A204.1 (cell line): ENCODE data around the gene EDN3.

Source experiments
- FAIRE-seq: peaks from 2 replicates; lab custom pipeline; 2012; peaks lifted over from hg19 to GRCh38; lab: Jason Lieb, UNC

Gene EDN3, protein sequence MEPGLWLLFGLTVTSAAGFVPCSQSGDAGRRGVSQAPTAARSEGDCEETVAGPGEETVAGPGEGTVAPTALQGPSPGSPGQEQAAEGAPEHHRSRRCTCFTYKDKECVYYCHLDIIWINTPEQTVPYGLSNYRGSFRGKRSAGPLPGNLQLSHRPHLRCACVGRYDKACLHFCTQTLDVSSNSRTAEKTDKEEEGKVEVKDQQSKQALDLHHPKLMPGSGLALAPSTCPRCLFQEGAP

GRCh38 chr20:59300333-59301081 is at the start of gene EDN3:
Gene EDN3, plus strand, starts transcription at chr20:59300611. Its CDS starts 202 bp downstream, at chr20:59300813.
- no peak for FAIRE-seq

DNA sequence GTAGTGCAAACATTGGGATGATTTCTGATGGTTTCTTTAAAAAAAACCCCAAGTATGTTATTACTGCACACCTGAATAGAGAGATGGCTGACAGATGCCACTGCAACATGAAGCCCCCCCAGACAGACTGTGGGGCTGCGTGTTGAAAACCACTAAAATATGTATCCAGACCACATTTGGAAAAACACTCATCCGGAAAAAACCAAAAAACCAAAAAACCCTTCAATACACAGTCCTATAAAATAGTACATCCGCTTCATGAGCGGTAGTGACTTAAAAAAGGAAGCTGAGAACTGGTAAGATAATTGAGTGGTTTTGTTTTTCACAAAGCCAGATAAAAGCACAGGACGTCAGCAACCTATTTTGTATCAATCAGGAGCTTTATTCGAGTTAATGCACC is 47.1 kb upstream of the EDN3 start:
- FAIRE-seq = no peak

DNA sequence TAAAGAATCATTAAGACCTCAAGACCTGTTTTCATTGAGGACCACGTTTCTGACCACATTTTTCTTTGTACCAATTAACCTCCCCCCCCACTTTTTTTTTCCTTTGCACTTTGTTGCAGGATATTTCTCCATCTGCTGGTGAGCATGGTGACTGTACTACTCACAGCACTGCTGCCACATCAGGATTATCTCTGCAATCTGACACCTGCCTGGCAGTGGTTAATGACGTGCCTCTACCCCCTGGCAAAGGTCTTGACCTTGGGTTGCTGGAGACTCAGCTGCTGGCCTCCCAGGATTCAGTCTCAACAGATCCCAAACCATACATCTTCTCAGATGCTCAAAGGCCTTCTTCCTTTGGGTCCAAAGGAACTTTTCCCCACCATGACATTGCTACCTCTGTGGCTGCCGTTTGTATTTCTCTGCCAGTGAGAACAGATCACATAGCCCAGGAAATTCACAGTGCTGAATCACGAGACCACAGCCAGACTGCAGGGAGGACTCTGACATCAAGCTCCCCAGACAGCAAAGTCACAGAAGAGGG is 46.6 kb upstream of the EDN3 start:
- FAIRE-seq = no peak

GRCh38 chr20:59255256-59255655 is 45.2 kb upstream of the EDN3 start:
- FAIRE-seq = no peak

DNA sequence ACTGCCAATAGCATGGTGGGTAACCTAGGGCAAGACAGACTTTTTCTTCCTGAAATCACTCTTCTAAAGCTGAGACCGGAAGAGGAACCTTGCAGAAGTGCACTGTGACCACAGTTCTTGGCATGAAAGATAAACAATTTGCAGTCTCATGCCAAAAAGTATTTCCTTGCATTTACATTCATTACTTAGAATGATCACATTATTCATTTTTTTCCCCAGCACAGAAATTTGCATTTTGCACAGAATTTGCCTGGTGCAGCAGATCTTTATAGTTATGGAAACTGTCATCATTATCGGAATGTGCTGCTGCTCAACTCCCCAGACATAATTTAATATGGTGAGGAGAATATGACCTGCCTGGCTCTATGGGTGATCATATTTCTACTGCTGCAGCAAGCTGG is 42.2 kb upstream of the EDN3 start:
- no peak for FAIRE-seq

GRCh38 chr20:59259946-59260345 is 40.5 kb upstream of the EDN3 start:
- no peak for FAIRE-seq

- no peak for FAIRE-seq
Observed at GRCh38 chr20:59265298-59265697, 35.1 kb upstream of the EDN3 start.

GRCh38 chr20:59268870-59269269 is 31.5 kb upstream of the EDN3 start:
- no peak for FAIRE-seq

- FAIRE-seq = no peak
Observed at GRCh38 chr20:59269411-59270025, 30.9 kb upstream of the EDN3 start.

DNA sequence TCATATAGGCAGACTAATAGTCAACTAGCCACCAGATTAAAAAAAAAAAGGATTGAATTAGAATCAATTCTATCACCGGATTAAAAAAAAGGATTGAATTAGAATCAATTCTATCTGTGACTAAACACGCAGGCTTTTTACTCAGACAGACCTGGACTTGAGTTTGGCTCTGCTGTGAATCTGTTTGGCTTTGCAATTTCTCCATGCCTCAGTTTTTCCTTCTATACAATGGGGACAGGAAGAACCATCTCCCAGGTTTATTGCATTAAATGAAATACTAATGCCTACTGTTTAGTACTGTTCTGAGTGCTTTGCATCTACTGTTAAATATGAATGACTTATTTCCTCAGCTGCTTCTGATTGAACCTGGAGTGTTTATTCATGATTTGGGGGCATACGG is 30.0 kb upstream of the EDN3 start:
- no peak for FAIRE-seq

DNA sequence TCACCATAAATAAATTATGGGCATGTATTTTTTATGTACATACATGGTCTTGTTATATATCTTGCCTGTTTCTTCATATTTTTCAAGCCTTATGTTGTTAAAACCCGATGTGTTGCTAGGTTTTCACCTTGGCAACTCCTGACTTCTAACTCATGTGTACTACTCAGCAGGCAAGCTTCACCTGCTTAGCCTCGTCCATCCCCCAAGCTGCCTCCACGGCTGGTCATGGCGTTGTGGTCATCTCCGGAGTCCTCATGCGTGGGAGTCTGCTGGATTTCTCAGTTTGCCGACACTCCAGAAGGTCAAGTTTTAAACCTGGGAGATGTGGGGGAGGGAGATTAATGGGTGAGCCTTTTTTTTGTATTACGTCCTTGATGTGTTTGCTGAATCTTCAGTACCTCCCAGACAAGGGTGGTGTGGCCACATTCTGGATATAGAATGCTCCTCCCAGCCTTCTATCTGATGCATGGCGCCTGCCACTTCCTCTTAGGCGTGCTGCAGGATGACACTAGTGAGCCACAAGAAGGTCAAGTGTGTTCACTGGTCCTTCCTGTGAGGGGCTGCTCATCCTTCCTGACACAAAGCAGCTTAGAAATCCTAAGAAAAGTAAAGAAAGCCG is 26.6 kb upstream of the EDN3 start:
- FAIRE-seq = no peak

GRCh38 chr20:59276938-59277337 is 23.5 kb upstream of the EDN3 start:
- FAIRE-seq = no peak

GRCh38 chr20:59284470-59284869 is 15.9 kb upstream of the EDN3 start:
- no peak for FAIRE-seq

- FAIRE-seq = no peak
Observed at GRCh38 chr20:59289994-59290393, 10.4 kb upstream of the EDN3 start.

DNA sequence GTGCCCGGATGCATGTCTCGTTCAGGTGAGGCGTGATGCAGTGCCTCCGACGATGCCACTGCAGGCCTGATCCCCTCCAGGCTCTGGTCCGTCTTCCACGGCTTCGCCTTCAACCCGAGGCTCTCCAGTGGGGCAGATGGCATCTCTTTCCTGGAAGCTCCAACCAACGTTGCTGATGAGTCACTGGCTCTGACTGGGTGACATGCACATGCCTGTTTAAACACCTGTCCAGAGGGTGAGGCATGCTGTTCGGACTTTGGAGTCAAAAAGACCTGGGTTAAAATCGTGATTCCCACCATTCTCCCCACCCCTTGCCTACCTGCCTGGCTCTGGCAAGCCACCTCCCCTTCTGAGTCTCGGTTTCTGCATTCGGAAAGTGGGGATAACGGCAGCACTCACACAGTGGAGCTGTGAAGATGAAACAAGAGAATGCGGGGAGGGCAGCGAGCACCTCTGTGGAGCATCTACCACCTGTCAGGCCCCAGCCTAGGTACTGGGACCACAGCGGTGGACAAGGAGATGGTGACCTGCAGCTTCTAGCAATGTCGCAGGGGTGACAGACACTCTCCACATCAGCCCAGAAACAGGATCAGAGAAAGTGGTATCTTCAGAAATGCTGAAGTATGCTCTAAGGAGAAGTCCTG is 8.5 kb upstream of the EDN3 start:
- no peak for FAIRE-seq

DNA sequence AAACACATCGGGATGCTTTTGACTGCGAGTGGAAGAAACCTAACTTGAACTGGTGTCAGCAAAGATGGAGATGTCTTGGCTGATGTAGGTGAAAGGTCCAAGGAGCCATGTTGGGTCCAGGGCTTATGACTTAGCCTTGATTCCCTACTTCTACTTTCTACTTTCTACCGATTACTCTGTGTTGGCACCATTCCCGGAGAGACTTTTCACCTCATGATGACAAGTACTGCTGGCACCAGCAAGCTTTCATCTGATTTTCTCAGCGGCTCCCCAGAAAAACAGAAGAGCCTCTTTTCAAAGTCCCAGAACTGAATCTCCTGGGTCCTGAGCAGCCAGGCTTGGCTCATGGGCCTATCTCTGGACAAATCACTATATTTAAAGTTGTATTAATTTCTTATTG is 4.9 kb upstream of the EDN3 start:
- FAIRE-seq = no peak

- no peak for FAIRE-seq
Observed at GRCh38 chr20:59297686-59298085, 2.7 kb upstream of the EDN3 start.

- no peak for FAIRE-seq
Observed at GRCh38 chr20:59299945-59300332, 472 bp upstream of the EDN3 start.

GRCh38 chr20:59301343-59302007 is 1.1 kb downstream of the EDN3 start:
- no peak for FAIRE-seq

GRCh38 chr20:59305908-59306655 is 5.7 kb downstream of the EDN3 start:
- FAIRE-seq = no peak

DNA sequence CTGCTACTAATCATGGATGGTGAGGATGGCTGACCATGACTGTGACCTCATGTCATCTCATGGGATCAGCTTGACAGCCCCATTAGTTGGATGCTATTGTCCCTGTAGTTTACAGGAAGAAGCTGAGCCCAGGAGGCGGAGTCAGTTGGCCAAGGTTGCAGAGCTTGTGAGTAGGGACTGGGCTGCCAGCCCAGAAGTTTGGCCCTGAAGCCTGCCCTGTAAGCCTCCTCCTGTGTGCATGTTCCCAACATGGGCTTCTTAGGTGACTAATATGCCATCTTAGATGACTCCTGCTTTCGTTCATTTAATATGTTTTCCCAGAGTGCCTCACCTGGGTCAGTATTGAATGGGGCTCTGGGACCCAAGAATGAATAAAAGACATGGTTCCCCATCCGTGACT is 6.9 kb downstream of the EDN3 start:
- no peak for FAIRE-seq
